Smooth muscle cell (in vitro differentiated cells): ENCODE results near the gene PARVB. TPM values are rescaled to one million over a fixed set of nuclear protein-coding genes. Genes with fewer than 3 reads are reported as not detected.

ENCODE experiments used
- DNase-seq: peaks from one replicate; lab custom pipeline; 2025; ENCODE audit not compliant: unreplicated experiment; lab: John Stamatoyannopoulos, UW
- H2AFZ ChIP-seq: fragments of 200-600 bp; sonication (generic); 2 replicates; pipeline ENCODE4 v1.6.0; 2016; ENCODE audit warnings: antibody characterized with exemption, low read depth, mild to moderate bottlenecking
- H3F3A ChIP-seq: fragments of 200-600 bp; sonication (generic); 2 replicates; pipeline ENCODE4 v1.6.0; 2017; ENCODE audit warnings: antibody characterized with exemption, low read depth
- H3K27ac ChIP-seq: fragments of 200-600 bp; sonication (generic); 2 replicates; pipeline ENCODE4 v1.5.1; 2016; ENCODE audit warnings: low read depth, mild to moderate bottlenecking
- H3K27me3 ChIP-seq: fragments of 200-600 bp; sonication (generic); 2 replicates; pipeline ENCODE4 v1.6.1; 2016; ENCODE audit warnings: low read depth, mild to moderate bottlenecking
- H3K36me3 ChIP-seq: fragments of 200-600 bp; sonication (generic); 2 replicates; pipeline ENCODE4 v1.5.1; 2016; ENCODE audit warnings: low read depth
- H3K4me1 ChIP-seq: fragments of 200-600 bp; sonication (generic); 2 replicates; pipeline ENCODE4 v1.5.1; 2016; ENCODE audit warnings: low read depth
- H3K4me2 ChIP-seq: fragments of 200-600 bp; sonication (generic); 2 replicates; pipeline ENCODE4 v1.6.0; 2016; ENCODE audit warnings: mild to moderate bottlenecking
- H3K4me3 ChIP-seq: fragments of 200-600 bp; sonication (generic); 2 replicates; pipeline ENCODE4 v1.5.1; 2016; ENCODE audit warnings: mild to moderate bottlenecking
- H3K79me2 ChIP-seq: fragments of 200-600 bp; sonication (generic); 2 replicates; pipeline ENCODE4 v1.6.0; 2016; ENCODE audit warnings: low read depth, mild to moderate bottlenecking
- H3K9ac ChIP-seq: fragments of 200-600 bp; sonication (generic); 2 replicates; pipeline ENCODE4 v1.6.0; 2016; ENCODE audit warnings: low read depth
- H3K9me3 ChIP-seq: fragments of 200-600 bp; sonication (generic); replicated peaks from 2 replicates; pipeline ENCODE4 v1.5.1; 2016; ENCODE audit warnings: low read depth
- H4K20me1 ChIP-seq: fragments of 200-600 bp; sonication (generic); 2 replicates; pipeline ENCODE4 v1.6.0; 2016; ENCODE audit warnings: low read depth
- WGBS: methylation state at CpG from one replicate; pipeline ENCODE4 v1.1.7; 2016; ENCODE audit warnings: low lambda C conversion rate; 5-methylcytosine and 5-hydroxymethylcytosine counted together
- polyA plus RNA-seq: library from polyadenylated mRNA; unstranded; fragments of >200 nt; fragmentation: Nextera tagmentation; extraction: Ambion mirVana; gene quantifications from 2 replicates; pipeline ENCODE4 v1.2.1, GENCODE V29; 2016
- total RNA-seq: library from RNA; depleted of rRNA; stranded (reverse); fragments of >200 nt; gene quantifications from 2 replicates; pipeline ENCODE4 v1.2.3, GENCODE V29; 2014
- TF ChIP-seq, protein P1 (sequence below): fragments of 200-600 bp; sonication (generic); IDR thresholded peaks from 2 replicates; pipeline ENCODE4 v1.5.1; 2017; ENCODE audit warnings: borderline replicate concordance, mild to moderate bottlenecking, antibody characterized with exemption; ENCODE audit not compliant: insufficient read depth, poor library complexity, severe bottlenecking

The PARVB gene
- total and polyA plus RNA-seq, 2 experiments from 2014 or later: 35.1 to 36.6 TPM

GRCh38 chr22:44004104-44004460, 20.0 kb upstream of the PARVB start:
- Histone ChIP-seq H3K27me3 (no peaks in the 10 kb centered on the region), H3K79me2 (no peaks in the 10 kb centered on the region), H4K20me1 (no peaks in the 10 kb centered on the region), H3K9me3 (no peaks in the 10 kb centered on the region), H3K4me2 (no peak overlapping the region), H3K27ac (no peak overlapping the region), H2AFZ (no peak overlapping the region), H3K9ac (no peak overlapping the region), H3K36me3 (no peaks in the 10 kb centered on the region), H3K4me3 (no peak overlapping the region), H3K4me1 (no peaks in the 10 kb centered on the region), H3F3A (no peaks in the 10 kb centered on the region)
- WGBS: 95% methylated on average over 7 of the region's 7 CpGs
- no peak for DNase-seq
- TF ChIP-seq, protein P1, sequence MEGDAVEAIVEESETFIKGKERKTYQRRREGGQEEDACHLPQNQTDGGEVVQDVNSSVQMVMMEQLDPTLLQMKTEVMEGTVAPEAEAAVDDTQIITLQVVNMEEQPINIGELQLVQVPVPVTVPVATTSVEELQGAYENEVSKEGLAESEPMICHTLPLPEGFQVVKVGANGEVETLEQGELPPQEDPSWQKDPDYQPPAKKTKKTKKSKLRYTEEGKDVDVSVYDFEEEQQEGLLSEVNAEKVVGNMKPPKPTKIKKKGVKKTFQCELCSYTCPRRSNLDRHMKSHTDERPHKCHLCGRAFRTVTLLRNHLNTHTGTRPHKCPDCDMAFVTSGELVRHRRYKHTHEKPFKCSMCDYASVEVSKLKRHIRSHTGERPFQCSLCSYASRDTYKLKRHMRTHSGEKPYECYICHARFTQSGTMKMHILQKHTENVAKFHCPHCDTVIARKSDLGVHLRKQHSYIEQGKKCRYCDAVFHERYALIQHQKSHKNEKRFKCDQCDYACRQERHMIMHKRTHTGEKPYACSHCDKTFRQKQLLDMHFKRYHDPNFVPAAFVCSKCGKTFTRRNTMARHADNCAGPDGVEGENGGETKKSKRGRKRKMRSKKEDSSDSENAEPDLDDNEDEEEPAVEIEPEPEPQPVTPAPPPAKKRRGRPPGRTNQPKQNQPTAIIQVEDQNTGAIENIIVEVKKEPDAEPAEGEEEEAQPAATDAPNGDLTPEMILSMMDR: no peak

GRCh38 chr22:44005524-44005923, 18.6 kb upstream of the PARVB start:
- H3K4me2 ChIP-seq: no peak overlapping the region
- no peaks in the 10 kb centered on the region for H3K9me3 ChIP-seq
- no peaks in the 10 kb centered on the region for H3K27me3 ChIP-seq
- H4K20me1 ChIP-seq: no peaks in the 10 kb centered on the region
- no peak for DNase-seq
- H3K36me3 ChIP-seq: no peaks in the 10 kb centered on the region
- no peak overlapping the region for H2AFZ ChIP-seq
- H3K4me1 ChIP-seq: no peaks in the 10 kb centered on the region
- no peak overlapping the region for H3K9ac ChIP-seq
- H3K4me3 ChIP-seq: no peak overlapping the region
- TF ChIP-seq, protein P1: no peak
- H3K79me2 ChIP-seq: no peaks in the 10 kb centered on the region
- no peaks in the 10 kb centered on the region for H3F3A ChIP-seq
- WGBS: 96% methylated on average over 4 of the region's 4 CpGs
- H3K27ac ChIP-seq: no peak overlapping the region

DNA sequence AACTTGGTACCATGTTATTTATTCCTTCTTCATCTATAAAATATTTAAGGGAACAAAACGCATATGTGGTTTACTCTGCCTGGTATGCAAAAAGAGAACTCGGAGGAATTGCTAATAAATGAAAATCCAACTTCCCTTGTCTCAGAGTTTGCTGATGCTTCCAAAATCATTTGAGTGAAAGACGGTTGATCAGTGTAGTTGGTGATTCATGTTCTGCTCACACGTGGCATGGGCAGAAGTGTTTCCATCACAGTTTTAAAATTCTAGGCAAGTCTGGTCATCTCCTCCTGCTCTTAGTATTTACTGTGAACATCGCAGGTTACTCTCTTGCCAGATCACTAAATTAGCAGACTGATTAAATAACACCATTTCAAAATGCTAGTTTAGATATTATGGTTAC, 11.9 kb upstream of the PARVB start:
- no peaks in the 10 kb centered on the region for H3K36me3 ChIP-seq
- no peak overlapping the region for H2AFZ ChIP-seq
- TF ChIP-seq, protein P1: no peak
- 79% methylated on average over 5 of the region's 5 CpGs for WGBS
- no peaks in the 10 kb centered on the region for H3K4me1 ChIP-seq
- no peak for DNase-seq
- H3F3A ChIP-seq: no peaks in the 10 kb centered on the region
- no peaks in the 10 kb centered on the region for H3K9me3 ChIP-seq
- H3K4me2 ChIP-seq: no peak overlapping the region
- H3K27me3 ChIP-seq: no peaks in the 10 kb centered on the region
- no peak overlapping the region for H3K4me3 ChIP-seq
- no peaks in the 10 kb centered on the region for H3K79me2 ChIP-seq
- no peak overlapping the region for H3K9ac ChIP-seq
- no peaks in the 10 kb centered on the region for H4K20me1 ChIP-seq
- no peak overlapping the region for H3K27ac ChIP-seq

DNA sequence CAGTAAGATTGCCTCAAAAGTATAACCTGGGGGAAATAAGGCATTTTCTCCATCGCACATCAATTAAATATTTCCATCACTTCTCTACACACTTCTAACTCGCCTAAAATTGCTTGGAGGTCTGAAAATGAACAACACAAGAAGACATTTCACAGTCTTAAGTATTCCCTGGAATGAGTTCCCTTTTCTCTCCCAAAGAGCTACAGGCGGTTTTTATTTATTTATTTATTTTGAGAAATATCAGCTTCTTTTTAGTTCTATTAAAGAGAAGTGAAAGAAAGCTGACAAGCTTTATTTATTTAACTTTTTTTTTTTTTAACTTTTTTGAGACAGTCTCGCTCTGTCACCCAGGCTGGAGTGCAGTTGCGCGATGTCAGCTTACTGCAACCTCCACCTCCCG, 11.5 kb upstream of the PARVB start:
- no peaks in the 10 kb centered on the region for H3K27me3 ChIP-seq
- H3K9ac ChIP-seq: no peak overlapping the region
- H3K4me2 ChIP-seq: no peak overlapping the region
- 94% methylated on average over 7 of the region's 7 CpGs for WGBS
- no peak overlapping the region for H3K27ac ChIP-seq
- H2AFZ ChIP-seq: no peak overlapping the region
- H3K36me3 ChIP-seq: no peaks in the 10 kb centered on the region
- no peaks in the 10 kb centered on the region for H3K4me1 ChIP-seq
- H3K79me2 ChIP-seq: no peaks in the 10 kb centered on the region
- H3K9me3 ChIP-seq: no peaks in the 10 kb centered on the region
- no peaks in the 10 kb centered on the region for H3F3A ChIP-seq
- no peaks in the 10 kb centered on the region for H4K20me1 ChIP-seq
- DNase-seq: no peak
- no peak overlapping the region for H3K4me3 ChIP-seq
- TF ChIP-seq, protein P1: no peak
